ENCODE measurements around the gene POLD3.

POLD3 gene, protein sequence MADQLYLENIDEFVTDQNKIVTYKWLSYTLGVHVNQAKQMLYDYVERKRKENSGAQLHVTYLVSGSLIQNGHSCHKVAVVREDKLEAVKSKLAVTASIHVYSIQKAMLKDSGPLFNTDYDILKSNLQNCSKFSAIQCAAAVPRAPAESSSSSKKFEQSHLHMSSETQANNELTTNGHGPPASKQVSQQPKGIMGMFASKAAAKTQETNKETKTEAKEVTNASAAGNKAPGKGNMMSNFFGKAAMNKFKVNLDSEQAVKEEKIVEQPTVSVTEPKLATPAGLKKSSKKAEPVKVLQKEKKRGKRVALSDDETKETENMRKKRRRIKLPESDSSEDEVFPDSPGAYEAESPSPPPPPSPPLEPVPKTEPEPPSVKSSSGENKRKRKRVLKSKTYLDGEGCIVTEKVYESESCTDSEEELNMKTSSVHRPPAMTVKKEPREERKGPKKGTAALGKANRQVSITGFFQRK

DNA sequence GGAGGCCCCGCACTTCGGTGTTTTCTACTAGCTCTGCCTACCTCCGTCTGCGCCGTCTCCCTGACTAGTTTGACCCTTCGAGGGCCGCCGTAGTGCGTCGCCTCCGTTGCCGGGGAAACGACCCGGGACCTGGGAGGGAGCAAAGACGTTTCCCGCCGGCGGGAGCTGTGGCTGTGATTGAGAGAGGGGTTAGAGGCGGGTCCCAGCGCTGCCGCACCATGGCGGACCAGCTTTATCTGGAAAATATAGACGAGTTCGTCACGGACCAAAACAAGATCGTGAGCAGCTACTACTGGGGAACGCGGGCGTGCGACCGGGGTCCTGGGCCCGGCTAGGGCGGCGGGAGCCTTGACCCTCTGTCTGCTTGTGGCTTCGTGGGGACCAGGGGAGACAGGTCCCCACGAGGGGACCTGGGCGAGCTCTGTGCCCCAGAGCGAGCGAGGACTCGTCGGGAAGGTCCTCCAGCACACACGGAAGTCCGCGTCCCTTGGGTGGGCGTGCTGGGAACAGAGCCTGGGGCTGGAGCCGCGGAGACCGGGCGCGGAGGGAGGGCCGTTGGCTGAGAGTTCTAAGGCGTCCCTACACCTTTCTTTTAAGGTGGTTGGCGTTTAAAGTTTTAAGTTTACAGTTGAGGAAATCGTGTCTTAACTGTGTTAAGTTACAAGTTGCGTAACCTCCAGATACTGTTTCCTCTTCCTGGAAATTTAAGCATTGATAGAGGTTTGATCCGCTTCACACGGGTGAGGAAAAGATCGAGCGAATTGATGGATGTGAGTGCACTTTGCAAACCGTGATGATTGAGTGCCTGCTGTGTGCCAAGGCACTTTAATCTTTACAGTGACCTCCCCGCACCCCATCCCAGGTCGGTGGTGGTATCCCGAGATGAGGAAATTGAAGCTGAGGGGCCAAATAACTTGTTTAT lies at the start of gene POLD3:
Gene POLD3, plus strand, starts transcription at position 142 of the 922 bp plus-strand sequence. Its CDS starts 77 bp downstream, at position 219.
- DNase-seq: peak; percentile 84

- DNase-seq: no peak
These were observed 48.4 kb upstream of the POLD3 start for GRCh38 chr11:74543991-74544390.

- no peak for DNase-seq
These were observed 45.6 kb upstream of the POLD3 start for GRCh38 chr11:74546752-74547151.

GRCh38 chr11:74550991-74551753 lies 41.2 kb upstream of the POLD3 start:
- no peak for DNase-seq

- no peak for DNase-seq
These were observed 40.6 kb upstream of the POLD3 start for GRCh38 chr11:74551754-74552145.

GRCh38 chr11:74557526-74557925 lies 34.9 kb upstream of the POLD3 start:
- DNase-seq: no peak

DNA sequence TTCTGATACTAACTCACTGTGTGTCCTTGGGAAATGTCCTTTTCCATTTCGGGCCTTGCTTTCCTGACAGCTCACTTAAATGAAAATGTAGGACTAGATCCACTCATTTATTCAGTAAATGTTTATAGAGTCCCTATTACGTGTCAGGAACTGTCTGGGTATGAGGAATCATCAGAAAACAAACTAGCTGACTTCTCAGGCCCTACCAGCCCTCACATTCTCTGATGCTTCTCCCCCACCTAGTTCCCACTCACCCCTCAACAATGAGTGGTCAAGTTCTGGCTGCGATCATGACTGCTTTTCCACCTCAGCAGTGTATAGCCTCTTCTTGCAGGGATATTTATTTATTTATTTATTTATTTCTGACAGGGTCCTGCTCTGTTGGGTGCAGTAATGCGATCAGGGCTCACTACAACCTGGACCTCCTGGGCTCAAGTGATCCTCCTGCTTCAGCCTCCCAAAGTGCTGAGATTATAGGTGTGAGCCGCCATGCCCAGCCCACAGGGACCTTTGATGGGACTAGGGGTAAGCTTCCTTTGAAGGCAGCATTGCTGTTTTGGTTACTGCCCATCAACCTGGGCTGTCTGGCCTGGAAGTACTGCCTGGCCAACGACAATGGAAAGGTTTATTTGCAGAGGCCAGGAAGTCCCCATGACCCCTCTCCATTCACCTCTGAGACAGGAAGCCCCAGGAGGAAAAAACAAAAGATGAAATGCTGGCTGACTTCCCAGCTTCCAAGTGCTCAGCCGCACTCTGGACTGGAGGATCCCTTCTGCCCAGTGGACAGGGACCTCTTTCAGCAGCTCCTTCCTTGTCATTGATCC lies 33.1 kb upstream of the POLD3 start:
- DNase-seq: no peak

DNA sequence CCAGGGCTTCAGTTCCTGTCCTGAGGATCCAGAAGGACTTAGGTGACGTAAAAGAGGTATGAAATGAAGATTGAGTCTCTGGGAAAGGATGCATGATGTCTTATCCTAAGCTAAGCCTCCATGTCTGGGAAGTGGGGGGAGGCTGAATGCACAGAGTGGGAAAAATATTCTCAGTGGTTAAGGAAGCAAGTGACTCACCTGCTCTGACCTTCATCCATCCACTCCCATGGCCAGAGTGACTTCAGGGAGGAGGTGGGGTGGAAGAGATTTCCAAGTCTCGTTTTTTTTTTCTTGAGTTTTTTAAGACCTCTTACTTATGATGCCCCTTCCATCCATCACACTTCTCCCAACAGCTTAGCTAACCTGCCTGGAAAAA lies 32.5 kb upstream of the POLD3 start:
- DNase-seq: no peak

DNA sequence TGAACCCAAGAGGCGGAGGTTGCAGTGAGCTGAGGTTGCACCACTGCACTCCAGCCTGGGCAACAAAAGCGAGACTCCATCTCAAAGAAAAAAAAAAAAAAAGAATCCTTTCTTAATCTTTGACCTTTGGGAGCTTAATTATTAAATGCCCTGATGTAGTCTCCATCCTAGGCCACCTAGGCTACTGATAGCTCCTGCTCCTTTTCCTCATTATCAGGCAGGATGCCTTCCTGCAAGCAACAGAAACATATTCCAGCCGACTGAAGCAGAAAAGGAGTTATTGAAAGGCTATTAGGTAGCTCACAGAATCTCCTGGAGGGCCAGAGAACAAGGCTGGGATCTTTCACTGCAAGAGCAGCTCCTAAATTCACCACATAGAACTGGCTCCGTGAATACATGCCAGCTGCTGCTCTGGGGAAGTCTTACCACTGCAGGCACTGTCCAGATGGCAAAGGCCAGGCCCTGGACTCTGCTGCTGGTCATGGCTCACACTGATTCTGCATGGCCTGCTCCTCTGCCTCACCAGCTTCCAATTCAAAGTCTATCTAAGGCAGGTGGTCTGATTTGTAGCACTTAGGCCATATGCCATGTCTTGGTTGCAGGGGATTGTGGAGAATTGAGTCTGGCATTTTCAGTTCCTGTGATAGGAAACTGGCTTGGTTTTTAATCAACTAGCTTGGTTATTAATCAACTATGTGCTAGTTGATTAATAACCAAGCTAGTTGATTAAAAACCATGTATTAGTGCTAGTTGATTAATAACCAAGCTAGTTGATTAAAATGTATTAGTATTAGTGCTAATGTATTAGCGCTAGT lies 26.0 kb upstream of the POLD3 start:
- no peak for DNase-seq

GRCh38 chr11:74568028-74568427 lies 24.4 kb upstream of the POLD3 start:
- no peak for DNase-seq

- peak; percentile 40 for DNase-seq
These were observed 21.9 kb upstream of the POLD3 start for GRCh38 chr11:74570266-74571061.

DNA sequence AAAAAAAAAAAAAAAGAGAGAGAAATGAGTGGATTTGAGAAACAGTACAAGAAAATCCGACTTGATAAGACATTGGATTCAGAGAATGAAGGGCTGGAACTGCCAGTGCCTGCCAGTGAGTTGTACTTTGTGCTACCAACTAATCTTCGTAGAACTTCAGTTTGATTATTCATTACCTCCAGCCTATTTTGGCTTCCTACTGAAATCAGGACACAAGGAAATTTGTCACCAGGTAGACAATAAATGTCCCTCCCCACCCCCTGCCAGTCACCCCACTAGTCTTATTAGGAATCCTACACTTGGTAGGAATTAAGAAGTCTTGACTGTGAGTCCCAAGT lies 21.4 kb upstream of the POLD3 start:
- no peak for DNase-seq

DNA sequence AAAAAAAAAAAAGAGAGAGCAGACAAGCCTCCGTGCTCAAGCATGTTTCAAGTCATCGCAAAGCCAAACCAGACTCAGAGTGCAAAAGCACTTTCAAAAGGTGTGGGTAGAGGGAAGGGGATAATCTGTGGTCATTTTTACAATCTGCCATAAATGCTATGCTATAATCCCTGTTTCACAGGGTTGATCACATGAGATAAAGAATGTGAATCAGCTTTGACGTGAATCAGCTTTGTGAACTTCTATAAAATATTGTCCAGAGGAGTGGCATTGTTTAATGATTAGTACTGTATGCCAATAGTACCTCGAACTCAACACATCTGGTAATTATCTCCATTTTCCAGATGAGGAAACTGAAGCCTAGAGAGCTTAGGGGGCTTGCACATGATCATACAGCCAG lies 20.0 kb upstream of the POLD3 start:
- DNase-seq: no peak

- no peak for DNase-seq
These were observed 17.8 kb upstream of the POLD3 start for GRCh38 chr11:74574563-74574962.

- DNase-seq: no peak
These were observed 16.4 kb upstream of the POLD3 start for GRCh38 chr11:74575999-74576398.

DNA sequence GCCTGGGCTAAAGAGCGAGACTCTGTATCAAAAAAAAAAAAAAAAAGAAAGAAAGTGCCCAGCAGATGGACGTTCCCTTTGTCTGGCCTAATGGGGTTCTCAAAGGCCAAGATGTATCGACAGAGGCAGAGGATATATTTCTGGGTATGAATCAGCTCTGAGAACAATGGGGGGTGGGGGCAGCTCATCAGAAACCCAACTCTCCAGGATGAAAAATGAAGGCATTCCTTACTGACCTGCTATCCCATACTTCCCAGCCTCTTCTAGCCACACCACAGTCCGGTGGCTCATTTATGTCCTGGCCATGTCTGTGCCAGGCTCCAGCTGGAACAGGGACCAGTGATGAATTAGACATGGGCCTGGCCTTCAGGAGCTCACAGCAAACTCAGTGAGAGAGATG lies 15.2 kb upstream of the POLD3 start:
- DNase-seq: no peak

DNA sequence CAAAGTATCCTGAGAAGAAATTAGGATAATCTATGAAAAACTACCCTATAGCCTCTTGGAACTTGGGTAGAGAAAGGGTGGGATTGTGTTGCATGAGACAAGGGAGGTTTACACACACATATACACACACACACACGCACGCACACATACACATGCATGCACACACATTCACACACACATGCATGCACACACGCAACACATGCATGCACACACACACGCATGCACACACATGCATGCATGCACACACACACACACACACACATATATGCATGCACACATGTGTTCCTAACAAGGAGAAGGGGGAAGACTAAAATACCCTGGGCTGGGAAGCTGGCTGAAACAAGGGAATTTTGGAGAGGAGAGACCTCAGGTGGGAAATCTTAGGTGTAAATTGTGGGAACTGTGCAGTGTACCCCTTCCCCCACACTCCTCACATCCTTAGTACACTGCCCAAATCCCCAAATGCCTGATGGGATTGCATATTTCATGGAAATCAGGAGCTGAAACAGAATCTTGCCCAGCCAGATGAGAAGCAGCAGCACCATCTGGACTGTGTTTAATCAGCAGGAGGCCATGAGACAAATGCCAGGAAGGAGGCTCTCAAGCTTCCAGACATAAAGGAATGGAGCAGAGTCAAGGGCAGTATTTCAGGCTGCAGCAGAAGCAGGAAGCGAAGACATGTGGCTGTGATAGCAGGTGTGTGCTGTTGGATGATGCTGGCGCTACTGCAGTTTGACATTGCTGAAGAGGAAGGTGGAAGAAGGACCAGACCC lies 14.6 kb upstream of the POLD3 start:
- DNase-seq: no peak

DNA sequence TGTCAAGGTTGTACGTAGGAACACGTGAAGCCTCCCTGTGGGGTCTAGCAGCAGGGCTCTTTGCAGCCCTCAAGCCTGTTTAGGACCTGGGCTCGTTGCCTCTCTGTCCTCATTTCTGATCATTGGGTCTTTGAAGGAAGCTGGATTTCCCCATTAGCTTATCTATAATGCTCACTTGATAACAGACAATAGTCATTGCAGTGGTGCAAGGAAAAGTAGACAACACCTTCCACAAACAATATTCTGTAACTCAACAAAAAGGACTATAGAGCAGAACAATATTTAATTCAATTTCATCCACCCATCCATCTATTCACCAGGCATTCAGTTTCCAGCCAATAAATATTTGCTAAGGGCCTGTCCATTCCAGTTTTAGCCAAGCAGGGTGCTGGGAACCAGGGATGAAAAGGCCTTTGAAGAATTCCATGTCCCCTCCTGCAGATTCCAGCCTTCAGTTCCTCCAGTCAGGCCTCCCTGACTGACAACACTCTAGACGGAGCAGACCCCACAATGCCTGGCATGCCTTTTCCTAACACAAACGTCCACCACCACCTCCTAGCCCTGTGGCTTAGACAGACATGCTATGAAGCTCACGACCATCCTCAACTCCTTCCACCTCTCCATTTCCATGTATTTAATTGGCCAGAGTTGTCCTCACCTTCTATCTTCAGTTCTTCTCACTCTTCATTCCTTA lies 12.7 kb upstream of the POLD3 start:
- no peak for DNase-seq

- no peak for DNase-seq
These were observed 10.3 kb upstream of the POLD3 start for GRCh38 chr11:74581954-74582547.
